ENCODE measurements around the gene ERG.

Gene ERG

DNA sequence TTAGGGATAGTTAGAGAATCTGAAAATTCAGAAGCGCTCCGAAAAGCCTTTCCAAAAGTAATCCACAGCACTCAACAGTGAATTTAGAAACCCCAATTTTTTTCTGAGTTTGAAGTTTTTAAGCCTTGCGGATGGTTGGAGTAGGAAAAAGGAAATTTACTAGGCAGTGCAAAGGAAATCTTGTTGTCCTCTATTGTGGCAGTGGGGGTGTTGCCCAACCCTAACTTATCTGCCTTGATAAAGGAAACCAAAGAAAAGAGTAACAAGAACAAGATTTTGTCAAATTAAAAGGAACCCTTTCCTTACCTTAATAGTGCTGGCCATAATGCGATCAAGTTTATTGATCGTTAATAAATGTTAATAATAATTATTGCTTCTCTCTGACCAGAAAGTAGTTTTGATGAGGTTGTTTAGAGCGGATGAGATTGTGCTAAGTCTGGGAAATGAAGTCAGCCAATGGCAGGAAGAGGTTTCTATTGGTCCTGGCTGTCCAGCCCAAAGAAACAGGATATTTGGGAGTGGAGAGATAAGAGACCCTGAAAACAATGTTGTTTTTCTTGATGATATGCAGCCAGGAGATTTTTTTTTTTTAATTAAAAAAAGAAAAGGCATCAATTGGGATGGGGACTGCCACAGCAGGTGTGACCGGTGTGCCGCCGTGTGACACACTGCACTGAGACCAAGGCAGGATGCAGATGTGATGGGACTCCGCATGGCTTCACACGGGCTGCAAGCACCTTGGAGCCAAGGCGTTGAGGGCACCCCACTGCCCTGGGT, at the start of gene ERG:
ERG (minus strand) TSS at position 421 of the 777 bp plus-strand sequence; CDS start at position 324, 97 bp downstream.
- in situ Hi-C loops (cut with MboI; ENCODE audit: low sequenced_read_pairs): no loop called here

DNA sequence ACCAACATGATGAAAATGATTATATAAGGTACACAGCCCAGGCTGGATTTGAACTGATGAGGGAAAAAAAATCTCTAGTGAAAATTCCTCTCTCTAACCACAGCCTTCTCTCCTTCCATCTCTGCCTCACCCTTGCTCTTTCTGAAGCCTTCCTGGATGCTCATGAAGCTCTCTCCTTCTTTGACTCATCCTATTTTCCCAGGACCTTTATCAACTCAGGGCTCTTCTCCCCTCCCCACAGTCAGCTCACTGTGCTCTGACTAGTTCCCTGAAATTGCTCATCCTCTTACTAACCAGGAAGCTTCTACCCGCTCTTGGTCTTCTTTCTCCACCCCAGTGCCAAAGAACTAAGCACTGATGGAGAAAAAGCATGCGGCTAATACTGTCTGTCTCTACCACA, 46.4 kb upstream of the ERG start:
- in situ Hi-C loops (cut with MboI; ENCODE audit: low sequenced_read_pairs): no loop called here

- in situ Hi-C loops (cut with MboI; ENCODE audit: low sequenced_read_pairs): no loop called here
These were observed 44.0 kb upstream of the ERG start for GRCh38 chr21:38542263-38542662.

DNA sequence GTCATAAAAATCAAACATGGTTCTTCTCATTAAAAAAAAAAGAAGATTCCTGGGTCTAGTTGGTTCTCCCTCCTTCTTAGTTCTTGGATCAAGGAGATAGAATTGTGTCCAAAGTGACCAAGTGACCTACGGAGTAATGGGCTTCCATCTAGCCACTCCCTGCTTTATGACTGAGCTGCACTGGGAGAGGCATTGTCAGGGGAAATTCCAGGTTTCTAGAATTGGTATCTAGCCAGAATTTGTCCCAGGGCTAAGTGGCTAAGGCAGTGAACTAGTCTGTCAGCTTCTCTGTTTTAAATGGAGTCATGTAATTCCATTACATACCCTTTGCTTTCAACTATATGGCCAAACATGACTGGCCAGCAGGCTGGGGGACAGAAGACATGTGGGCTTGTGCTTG, 40.1 kb upstream of the ERG start:
- in situ Hi-C loops (cut with MboI; ENCODE audit: low sequenced_read_pairs): no loop called here

- in situ Hi-C loops (cut with MboI; ENCODE audit: low sequenced_read_pairs): no loop called here
These were observed 36.3 kb upstream of the ERG start for GRCh38 chr21:38534591-38534990.

DNA sequence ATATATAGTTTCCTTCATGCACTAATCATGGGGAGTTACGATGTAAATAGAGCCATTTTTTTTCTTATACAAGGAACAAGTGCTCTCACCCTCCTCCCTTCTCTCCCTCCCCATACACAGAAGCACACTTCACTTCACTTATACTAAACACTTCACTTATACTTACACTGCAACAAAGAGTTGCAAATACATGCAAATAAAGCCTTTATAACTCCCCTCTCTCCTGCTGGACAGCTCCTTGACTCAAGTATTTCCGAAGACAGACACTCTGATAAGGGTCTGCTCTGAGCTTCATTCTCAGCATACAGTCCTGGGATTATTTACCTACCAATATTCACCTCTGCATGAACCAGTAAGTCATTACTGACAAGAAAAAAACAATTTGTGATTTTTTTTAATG, 35.6 kb upstream of the ERG start:
- in situ Hi-C loops (cut with MboI; ENCODE audit: low sequenced_read_pairs): no loop called here

DNA sequence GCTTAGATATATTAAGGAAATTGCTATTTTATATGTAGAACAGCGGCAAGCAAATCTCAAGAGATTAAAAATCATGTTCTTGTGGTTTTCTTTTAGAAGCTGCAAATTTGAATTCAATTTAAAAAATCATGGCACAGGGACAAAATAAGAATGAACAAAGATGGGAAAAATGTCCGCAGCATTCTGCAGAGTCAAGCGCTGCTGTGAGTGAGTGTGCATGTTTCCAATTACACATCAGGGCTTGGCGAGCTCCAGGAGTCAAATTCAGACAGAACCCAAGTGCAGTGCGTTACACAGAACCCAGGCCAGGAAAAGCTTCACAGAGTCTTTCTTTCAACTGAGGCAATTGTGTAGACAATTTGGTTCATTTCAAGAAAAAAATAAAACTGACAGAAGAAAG, 33.3 kb upstream of the ERG start:
- in situ Hi-C loops (cut with MboI; ENCODE audit: low sequenced_read_pairs): no loop called here

DNA sequence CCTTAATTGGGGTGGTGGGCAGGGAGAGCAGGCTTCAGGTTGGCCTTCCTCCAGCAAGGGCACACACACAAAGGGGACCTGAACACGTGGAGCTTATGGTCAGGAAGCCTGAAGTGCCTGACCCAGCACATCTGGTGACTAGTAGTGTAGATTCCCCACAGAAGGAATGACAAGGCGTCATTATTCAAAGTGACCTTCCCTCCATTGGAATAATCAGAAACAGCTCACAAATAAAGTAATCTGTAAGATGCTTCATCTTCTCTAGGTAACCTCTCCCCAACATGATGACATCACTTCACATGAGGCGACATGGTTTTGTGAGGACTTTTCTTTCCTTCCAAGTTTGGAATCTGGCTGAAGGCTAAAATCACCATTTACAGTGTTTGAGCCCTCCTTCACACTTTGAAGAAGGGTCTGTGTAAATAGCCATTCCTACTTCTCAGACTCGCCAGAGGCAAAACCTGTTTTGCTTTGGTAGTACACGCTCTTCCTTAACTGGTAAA, 32.8 kb upstream of the ERG start:
- in situ Hi-C loops (cut with MboI; ENCODE audit: low sequenced_read_pairs): no loop called here

DNA sequence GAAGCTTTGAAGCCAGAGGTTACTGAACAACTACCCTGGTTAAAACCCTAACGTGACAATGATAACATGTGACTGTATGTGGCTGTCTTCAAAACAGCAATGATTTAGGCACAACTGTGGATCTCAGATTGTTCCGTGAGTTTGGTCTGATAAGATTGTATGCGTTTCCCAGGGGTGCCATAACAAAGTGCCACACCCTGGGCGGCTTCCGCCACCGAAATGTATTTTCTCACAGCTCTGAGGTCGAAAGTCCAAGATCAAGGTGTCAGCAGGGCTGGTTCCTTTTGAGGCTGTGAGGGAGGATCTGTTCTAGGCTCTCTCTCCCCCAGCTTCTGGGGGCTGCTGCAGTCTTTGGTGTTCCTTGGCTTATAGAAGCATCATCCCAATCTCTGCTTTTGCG, 29.5 kb upstream of the ERG start:
- in situ Hi-C loops (cut with MboI; ENCODE audit: low sequenced_read_pairs): no loop called here

DNA sequence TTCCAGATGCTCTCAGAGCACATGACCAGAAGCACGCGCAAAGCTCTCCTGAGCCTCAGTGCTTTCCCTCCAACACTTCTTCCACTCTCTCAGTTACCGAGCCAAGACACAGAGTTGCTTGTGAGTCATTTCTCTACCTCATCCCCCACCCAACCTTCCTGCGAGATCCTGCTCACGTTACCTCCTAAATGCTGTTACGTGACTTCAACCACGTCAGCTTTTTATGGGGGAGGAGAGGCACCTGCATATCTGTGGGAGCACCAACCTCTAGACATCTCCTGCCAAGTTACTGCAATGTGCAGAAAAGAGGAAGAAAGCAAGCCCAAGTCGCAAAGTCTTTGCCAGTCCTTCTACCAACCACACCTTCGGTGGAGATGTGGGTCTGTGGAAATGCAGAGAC, 27.2 kb upstream of the ERG start:
- in situ Hi-C loops (cut with MboI; ENCODE audit: low sequenced_read_pairs): no loop called here

GRCh38 chr21:38524168-38525153, 26.2 kb upstream of the ERG start:
- in situ Hi-C loops (cut with MboI; ENCODE audit: low sequenced_read_pairs): loop anchor here (25.0 kb wide), 1 partner anchor 613 kb away; no protein-coding TSS in a partner anchor

GRCh38 chr21:38520511-38520910, 22.2 kb upstream of the ERG start:
- in situ Hi-C loops (cut with MboI; ENCODE audit: low sequenced_read_pairs): loop anchor here (25.0 kb wide), 1 partner anchor 617 kb away; no protein-coding TSS in a partner anchor

- in situ Hi-C loops (cut with MboI; ENCODE audit: low sequenced_read_pairs): loop anchor here (25.0 kb wide), 1 partner anchor 626 kb away; no protein-coding TSS in a partner anchor
These were observed 13.5 kb upstream of the ERG start for GRCh38 chr21:38511662-38512243.

DNA sequence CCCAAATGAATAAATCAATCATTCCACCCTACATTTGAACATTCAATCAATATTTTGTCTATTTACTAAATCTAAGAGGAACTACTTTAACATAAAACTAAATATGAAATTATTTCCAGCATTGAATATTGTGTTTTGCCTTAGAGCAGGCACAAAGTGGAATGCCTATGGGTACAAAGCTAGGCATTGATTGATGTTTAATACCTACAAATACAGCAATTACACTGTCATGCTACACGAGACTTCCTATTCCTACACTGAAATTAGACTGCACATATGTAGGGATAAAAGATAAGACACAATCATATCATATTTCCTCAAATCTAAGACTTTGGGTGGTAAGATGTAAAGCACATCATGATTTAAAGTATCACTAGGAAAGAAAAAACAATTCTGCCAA, 12.9 kb upstream of the ERG start:
- in situ Hi-C loops (cut with MboI; ENCODE audit: low sequenced_read_pairs): loop anchor here (25.0 kb wide), 1 partner anchor 626 kb away; no protein-coding TSS in a partner anchor

DNA sequence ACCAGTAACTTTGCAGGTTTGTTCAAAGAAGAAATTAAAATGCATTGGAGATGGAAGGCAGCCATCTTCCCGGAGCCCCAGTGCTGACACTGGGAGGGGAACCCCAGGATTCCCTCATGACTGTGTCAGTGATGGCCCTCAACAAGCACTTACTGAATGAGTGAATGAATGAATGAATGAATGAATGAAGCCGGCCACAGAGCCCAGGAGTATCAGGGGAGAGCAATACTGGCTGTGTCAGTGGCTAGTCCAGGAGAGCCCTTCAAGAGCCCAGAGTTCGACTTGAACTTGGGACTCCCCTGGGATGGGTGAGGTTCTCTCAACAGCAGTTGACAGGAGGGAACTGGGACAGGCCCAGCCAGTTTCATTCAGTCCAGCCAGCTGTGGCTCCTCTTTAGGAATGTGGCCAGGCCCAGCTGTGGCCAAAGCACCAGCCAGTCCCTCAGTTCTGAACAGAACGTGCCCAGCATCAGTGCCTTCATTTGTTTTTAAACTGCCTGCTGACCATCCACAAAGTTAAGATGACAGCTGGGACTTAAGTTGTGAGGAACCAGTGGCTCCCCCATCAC, 9.2 kb upstream of the ERG start:
- in situ Hi-C loops (cut with MboI; ENCODE audit: low sequenced_read_pairs): loop anchor here (25.0 kb wide), 1 partner anchor 630 kb away; no protein-coding TSS in a partner anchor

DNA sequence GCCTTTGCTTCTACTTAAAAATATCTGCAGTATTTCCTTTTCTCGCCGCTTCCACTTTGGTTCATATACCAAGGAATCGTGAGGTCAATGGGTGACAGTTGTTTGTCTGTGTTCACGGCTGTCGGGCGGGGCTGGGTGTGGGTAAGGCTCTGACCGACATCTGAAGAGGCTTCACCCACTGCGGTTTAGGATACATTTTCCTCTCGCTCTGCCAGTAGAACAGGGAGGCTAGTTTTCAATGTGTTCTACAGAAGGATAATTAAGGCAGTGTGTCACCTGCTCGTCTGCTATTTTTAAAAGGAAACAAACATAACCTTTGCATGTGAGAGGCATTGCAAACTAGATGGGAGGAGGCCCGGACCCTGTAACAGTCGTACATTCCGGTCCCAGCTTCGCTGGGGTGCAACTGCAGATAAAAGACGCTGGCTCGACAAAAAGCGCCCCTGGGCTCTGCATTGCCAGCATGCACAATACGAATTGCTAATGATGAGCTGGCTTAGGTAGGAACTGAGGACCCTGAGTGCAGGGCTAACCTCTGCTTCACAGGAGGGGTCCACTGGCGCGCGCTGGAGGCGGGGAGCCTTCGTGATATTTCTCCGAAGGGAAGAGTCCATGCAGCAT, 8.5 kb upstream of the ERG start:
- in situ Hi-C loops (cut with MboI; ENCODE audit: low sequenced_read_pairs): loop anchor here (25.0 kb wide), 1 partner anchor 631 kb away; no protein-coding TSS in a partner anchor

GRCh38 chr21:38505654-38506523, 7.6 kb upstream of the ERG start:
- in situ Hi-C loops (cut with MboI; ENCODE audit: low sequenced_read_pairs): loop anchor here (25.0 kb wide), 1 partner anchor 631 kb away; no protein-coding TSS in a partner anchor

DNA sequence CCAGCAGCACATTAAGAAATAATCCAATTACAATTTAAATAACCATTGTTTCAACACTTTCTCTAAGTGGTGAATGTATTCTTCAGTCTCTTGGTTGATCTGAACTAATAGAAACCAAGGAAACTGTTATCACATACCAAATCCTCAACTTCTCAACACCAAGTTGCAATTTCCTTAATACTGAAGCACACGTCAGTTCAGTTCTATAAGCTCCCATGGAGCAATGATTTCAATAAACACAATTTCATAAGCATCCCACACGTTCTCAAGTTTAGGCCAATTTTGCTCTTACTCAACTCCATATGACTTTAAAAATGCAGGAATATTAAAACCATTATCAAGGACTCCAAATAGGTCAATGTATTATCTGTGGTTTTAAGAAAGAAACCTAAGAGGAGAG, 5.8 kb upstream of the ERG start:
- in situ Hi-C loops (cut with MboI; ENCODE audit: low sequenced_read_pairs): loop anchor here (25.0 kb wide), 1 partner anchor 633 kb away; no protein-coding TSS in a partner anchor

DNA sequence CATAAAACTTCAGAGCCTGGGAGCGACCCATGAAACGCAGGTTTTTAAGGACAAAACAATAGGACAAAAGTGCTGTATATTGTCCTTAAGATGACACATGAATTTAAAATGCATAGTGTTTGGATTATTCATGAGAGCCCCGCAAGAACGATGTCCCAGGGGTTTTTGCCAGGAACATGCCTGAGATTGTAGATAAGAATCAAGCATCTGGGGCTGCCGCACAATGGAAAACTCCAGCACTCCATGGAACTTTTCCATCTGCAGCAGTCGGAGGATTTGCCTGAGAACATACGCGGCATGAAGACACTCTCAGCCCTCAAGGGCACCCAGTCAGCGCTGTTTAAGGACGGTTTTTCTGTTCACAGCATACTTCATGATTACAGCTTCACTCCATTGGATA, 5.3 kb upstream of the ERG start:
- in situ Hi-C loops (cut with MboI; ENCODE audit: low sequenced_read_pairs): loop anchor here (25.0 kb wide), 1 partner anchor 634 kb away; no protein-coding TSS in a partner anchor
